Hematopoietic multipotent progenitor cell treated with erythropoietin and hydrocortisone succinate and interleukin-3 and kit ligand, for 17 days (in vitro differentiated cells): ENCODE results near the gene CTSL.

ENCODE experiments used
- DNase-seq: peaks from one replicate; pipeline ENCODE4 v3.0.0-alpha.2; 2015; ENCODE audit warnings: low spot score

CTSL gene

GRCh38 chr9:87701491-87701890 is 24.4 kb upstream of the CTSL start:
- DNase-seq = no peak

DNA sequence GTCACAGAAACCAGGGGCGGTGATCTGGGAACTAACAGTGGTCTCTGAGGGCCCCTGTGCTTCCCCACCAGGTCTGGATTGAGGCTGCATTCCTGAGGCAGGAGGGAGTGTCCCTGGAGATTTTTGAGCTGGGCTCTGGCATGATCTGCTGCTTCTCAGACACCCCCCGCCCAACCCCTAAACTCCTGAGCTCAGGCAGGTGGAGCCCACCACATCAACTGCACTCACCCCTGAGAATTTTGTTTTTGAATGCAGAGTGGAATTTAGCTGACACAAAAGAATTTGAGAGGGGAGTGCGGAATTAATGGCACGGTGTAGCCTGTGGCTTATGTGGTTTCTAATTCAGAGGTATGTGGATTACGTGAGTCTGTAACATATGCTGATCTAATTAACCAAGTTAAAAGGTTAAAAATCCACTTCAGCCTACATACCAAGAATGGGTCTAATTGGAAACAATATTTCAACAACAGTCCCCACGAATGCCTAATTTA is 23.9 kb upstream of the CTSL start:
- no peak for DNase-seq

GRCh38 chr9:87702921-87703320 is 23.0 kb upstream of the CTSL start:
- DNase-seq = no peak

DNA sequence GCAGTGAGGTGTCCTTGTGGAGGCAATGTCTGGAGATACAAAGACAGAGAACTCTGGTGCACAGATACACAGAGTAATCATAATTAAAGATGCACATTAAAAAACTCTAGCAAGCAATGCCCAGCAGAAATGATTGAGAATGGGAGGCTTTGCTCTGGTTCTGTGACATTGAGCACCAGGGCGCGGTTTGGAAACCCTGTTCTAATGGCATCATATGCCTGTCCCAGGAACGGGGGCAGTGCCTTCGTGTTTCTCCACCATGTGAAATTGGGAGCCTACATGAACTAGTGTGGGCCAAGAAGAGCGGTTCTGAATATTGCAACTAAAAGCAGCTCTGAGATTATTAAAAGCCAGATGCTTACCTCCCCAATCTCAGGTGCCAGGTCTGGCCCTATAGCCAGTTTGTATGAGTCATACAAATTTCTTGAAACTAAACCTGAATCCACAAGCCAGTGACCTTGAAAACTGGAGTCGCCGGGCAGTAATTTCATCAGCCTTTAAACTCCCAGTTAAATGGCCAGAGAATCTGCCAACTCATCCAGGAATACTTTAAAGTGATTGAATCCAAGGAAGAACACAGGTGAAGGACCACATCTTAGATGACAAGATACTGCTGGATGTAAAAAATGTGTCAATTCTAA is 22.2 kb upstream of the CTSL start:
- DNase-seq = no peak

DNA sequence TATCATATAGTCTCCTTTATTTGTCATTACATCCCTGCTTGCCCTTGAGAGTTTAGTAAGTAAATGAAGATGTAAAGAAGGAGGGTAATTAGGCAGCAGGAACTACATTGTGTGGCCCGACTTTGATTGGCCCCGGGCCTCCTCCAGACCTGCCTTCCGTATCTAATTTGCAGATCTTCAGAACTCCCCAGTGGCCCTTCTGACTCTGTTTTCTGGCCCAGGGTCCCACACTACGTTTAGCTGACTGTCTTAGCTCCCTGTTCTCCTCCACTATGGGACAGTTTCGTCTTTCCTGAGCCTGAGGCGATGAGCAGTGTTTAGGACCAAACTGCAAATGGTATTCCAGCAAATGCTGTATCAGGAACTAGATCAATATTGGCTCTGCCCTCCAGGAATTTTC is 21.6 kb upstream of the CTSL start:
- DNase-seq = no peak

GRCh38 chr9:87706066-87706739 is 19.7 kb upstream of the CTSL start:
- no peak for DNase-seq

DNA sequence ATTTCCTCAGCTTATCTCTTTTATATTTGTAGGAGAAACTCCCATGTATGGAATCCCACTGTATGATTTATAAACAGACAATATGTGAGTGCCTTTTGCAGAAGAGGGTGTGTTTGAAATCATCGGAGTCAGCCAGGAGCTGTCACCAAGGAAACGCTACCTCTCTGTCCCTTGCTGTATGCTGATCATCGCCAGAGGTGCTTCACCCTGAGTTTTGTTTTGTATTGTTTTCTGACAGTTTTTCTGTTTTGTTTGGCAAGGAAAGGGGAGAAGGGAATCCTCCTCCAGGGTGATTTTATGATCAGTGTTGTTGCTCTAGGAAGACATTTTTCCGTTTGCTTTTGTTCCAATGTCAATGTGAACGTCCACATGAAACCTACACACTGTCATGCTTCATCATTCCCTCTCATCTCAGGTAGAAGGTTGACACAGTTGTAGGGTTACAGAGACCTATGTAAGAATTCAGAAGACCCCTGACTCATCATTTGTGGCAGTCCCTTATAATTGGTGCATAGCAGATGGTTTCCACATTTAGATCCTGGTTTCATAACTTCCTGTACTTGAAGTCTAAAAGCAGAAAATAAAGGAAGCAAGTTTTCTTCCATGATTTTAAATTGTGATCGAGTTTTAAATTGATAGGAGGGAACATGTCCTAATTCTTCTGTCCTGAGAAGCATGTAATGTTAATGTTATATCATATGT is 18.0 kb upstream of the CTSL start:
- DNase-seq = no peak

DNA sequence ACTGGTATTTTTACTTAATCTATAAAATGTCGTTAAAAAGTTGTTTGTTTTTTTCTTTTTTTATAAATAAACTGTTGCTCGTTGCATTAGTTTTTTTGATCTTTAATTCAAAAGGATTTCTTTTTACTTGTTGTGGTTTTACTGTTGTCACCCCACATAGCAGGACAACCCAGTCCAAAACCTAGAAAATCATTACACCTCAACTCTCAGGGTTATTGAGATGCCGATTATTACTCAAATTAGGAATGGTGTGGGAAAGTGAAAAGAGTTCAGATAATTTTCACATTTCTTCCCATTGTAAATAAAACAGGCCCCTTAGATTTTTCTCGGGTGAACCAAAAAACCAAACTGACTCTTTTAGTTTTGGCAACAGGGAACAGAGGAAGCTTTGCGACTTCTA is 17.4 kb upstream of the CTSL start:
- DNase-seq = no peak

- no peak for DNase-seq
Observed at GRCh38 chr9:87708986-87709728, 16.8 kb upstream of the CTSL start.

- no peak for DNase-seq
Observed at GRCh38 chr9:87710443-87710842, 15.5 kb upstream of the CTSL start.

DNA sequence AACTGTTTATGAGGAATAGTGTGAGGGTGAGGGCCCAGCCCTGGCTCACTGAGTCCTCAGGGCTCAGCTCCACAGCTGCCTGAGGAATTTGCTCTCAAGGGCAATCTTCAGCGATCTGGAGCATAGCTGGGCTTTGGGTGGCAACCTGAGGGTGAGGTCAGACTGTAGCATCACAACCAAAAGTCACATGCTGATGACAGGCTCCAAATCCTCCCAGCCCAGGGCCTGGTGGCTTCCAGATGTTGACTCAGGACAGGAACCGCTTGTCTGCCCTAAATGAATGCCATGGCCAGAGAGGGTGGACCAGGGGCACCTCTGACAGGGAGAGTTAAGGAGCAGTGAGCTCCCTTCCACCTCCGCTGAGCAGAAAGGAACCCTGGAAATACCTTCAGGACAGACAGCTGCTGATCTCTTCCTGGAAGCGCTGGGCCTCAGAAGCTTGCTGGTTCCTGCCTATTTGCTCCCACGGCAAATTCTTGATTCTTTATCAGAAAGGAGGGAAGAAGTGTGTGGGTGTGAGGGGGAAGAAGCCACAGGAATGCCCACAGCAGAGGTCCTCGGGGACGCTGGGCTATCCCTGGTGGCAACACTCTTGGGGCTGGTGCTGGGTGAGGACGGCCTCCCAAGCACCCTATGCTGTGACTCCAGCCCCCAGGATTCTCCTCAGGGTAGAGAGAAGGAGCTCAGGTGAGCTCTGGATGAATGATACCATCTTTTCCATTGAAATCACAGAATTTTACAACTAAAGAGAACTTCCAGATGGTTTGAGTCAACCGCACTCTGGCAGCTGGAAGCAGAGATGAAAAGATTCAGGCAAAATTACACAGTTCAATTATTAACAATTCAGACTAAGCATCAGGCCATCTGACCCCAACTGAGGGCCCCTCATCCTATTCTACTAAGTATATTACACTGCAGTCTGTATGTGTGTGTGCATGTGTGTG is 13.8 kb upstream of the CTSL start:
- DNase-seq = peak; percentile 84

DNA sequence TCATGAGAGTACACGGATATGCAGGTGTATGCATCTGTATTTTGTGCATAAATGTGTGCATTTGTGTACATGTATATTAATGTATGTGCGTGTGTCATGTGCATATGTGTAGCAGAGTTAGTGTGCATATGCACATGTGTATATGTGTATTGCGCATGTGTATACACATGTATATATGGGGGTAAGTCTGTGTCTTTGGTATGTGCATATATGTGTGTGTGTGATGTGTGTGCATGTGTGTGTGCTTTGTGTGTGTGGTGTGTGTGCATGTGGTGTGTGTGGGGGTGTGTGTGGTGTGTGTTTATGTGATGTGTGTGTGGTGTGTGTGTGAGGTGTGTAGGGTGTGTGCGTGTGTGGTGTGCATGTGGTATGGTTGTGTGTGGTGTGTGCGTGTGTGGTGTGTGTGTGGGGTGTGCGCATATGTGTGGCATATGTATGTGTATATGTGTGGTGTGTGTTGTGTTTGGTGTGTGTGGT is 13.1 kb upstream of the CTSL start:
- no peak for DNase-seq

GRCh38 chr9:87713278-87713987 is 12.5 kb upstream of the CTSL start:
- DNase-seq = peak; percentile 86

DNA sequence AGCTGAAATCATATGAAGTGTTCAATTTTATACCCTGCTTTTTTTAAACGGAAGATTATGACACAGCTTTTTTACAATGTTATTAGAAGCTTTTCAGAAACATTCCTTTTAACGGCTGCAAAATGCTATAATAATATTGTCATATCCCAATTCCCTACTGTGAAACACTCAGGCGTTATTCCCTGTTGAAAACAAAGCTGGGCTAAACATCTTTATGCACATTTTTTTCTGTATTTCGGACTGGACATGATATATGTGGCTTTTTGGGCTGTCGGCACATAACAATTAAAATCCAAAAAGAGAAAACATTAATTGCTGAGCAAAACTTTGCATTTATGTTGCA is 12.0 kb upstream of the CTSL start:
- no peak for DNase-seq

DNA sequence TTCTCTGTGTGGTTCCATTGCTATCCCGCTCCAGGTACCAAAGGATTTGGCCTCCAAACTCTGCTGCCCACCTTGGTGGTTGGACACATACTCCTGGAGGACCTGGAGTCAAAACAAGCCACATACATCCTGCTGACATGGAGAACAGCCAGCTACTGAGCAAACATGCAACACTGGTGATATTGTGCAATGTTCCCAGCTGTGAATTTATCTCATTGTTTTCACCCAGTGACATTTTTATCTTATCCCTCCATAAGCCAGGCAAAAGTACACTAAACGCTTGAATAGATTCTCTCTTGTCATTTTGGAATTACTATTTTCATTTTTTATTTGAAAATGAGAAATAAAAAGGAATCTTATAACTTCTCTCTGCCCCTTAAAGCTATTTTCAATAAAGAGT is 11.1 kb upstream of the CTSL start:
- DNase-seq = peak; percentile 61

DNA sequence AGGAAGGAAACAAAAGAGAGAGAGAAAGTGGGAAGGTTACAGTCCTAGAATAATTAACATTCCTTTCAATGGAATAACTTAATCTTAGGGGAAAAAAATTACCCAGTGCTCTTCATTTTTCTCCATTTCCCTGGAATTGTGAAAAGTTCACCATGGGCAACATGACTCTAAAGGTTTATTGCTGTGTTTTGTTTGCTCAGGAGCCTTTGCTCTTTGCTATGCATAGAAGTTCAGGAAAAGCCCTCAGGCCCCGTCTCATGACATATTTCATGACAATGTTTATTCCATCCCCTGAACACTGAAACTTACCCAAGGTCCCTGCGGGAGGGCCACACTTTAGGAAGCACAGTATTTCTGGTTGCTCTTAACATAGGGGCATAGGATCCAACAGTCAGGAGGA is 9.8 kb upstream of the CTSL start:
- DNase-seq = no peak

DNA sequence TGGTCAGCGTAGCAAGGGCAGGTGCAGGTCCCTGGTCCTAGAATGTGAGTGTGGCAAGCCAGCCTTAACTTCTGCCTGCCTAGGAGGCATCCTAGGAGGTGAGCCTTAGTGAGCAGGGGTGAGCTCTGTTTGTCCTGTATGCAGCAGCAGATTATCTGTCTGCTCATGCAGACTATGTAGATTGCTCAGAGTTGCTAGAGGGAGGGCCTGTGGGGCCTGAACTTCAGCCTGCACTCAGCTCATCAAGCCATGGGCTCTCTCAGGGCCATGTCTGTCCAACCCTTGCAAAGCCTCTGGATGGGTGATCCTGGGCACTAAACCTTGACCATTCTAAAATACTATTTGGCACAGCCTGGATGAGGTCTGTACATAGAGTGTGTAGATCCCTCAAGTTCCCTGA is 8.5 kb upstream of the CTSL start:
- no peak for DNase-seq

- no peak for DNase-seq
Observed at GRCh38 chr9:87718231-87718630, 7.7 kb upstream of the CTSL start.

DNA sequence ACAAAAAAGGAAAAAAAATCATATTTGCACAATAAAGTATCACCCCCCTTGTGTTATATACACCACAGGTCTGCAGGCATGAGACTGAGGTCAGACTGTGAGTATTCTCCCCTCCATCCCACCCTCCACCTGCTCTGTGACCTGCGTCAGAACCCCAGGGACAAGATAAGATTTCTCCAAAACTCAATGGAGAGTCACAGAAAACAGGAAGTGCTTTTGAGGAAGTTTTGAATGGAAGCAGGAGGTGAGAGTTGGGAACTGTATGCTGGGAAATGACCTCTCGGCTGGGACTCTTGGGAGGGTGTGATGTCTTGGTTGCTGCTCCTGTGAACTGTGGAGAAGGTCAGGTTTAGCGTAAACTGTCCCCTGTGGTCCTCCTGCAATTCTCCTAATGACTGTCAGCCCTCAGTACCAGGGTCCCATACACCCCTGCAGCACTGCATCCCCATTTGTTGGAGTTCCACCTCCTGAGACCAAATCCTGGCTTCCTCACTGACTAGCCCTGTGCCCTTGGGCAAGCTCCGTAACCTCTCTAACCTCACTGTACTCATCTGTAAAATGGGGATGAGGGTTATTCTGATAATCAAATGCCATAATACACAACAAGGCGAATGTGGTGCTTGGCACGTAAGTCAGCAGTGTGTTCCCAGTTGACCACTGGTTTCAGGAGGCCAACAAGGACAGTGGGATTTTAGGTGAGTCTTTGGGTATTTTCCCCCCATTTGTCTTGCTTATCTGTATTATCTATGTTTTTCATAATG is 6.9 kb upstream of the CTSL start:
- no peak for DNase-seq

- peak; percentile 50 for DNase-seq
Observed at GRCh38 chr9:87720173-87720572, 5.7 kb upstream of the CTSL start.
